Stimulated activated CD4-positive, alpha-beta T cell treated with anti-CD3 and anti-CD28 coated beads, Interleukin-12 subunit alpha, Interleukin-12 subunit beta, amount 100 ng/mL, for 4 hours (primary cell): Measurements from ENCODE around the gene C16orf90.
A peak's percentile ranks its signal among the peaks of the same experiment; 100 is the strongest.

Source experiments
- DNase-seq: peaks from one replicate; pipeline ENCODE4 v3.0.0-alpha.2; 2020

The C16orf90 gene

GRCh38 chr16:3460585-3460984 lies 34.7 kb downstream of the C16orf90 start:
- DNase-seq: no peak

GRCh38 chr16:3460121-3460520 lies 35.2 kb downstream of the C16orf90 start:
- DNase-seq: no peak

GRCh38 chr16:3459401-3460090 lies 35.7 kb downstream of the C16orf90 start:
- DNase-seq: no peak

GRCh38 chr16:3458852-3459361 lies 36.4 kb downstream of the C16orf90 start:
- no peak for DNase-seq

- DNase-seq: no peak
Measured at GRCh38 chr16:3458278-3458851, 36.9 kb downstream of the C16orf90 start.

GRCh38 chr16:3457434-3458252 lies 37.6 kb downstream of the C16orf90 start:
- DNase-seq: peak; percentile 90

GRCh38 chr16:3454631-3455147 lies 40.6 kb downstream of the C16orf90 start:
- DNase-seq: no peak

GRCh38 chr16:3454093-3454492 lies 41.2 kb downstream of the C16orf90 start:
- DNase-seq: no peak

GRCh38 chr16:3444032-3444388 lies 51.3 kb downstream of the C16orf90 start:
- DNase-seq: no peak
